CD14-positive monocyte (primary cell): ENCODE measurements around the gene PARVB. TPM values are rescaled to one million over a fixed set of nuclear protein-coding genes. Genes with fewer than 3 reads are reported as not detected.

Source experiments
- DNase-seq, 3 donors: peaks; one replicate each; pipeline ENCODE4 v3.0.0-alpha.2; 2011 to 2022
- H2AFZ ChIP-seq: 2 replicates; pipeline ENCODE4 v1.6.0; 2012; ENCODE audit warnings: mild to moderate bottlenecking, low read depth, low read length, inconsistent platforms; ENCODE audit not compliant: insufficient read depth, poor library complexity, severe bottlenecking
- H3K27ac ChIP-seq, 2 donors: 1 replicate in 1 of 2; 2 replicates in 1 of 2; pipeline ENCODE4 v1.5.1; 2012 to 2013; ENCODE audit warnings: low read length in 2 of 2, control low read depth in 1 of 2, inconsistent platforms in 1 of 2, low read depth in 1 of 2, mild to moderate bottlenecking in 1 of 2
- H3K27me3 ChIP-seq, 2 donors: one replicate each; pipeline versions ENCODE4 v1.6.0 to v1.6.1; 2011 to 2013; ENCODE audit warnings: low read length in 2 of 2; ENCODE audit not compliant: control insufficient read depth in 2 of 2, insufficient read depth in 2 of 2
- H3K36me3 ChIP-seq, 2 donors: replicated peaks in 1 of 2; 1 replicate in 1 of 2; 2 replicates in 1 of 2; pipeline versions ENCODE4 v1.5.1 to v1.6.1; 2012 to 2013; ENCODE audit warnings: low read length in 2 of 2, control low read depth in 1 of 2, inconsistent platforms in 1 of 2, mild to moderate bottlenecking in 1 of 2; ENCODE audit not compliant: insufficient read depth in 2 of 2, control insufficient read depth in 1 of 2
- H3K4me1 ChIP-seq, 2 donors: 1 replicate in 1 of 2; 2 replicates in 1 of 2; pipeline versions ENCODE4 v1.5.1 to v1.6.1; 2012 to 2013; ENCODE audit warnings: low read length in 2 of 2, control low read depth in 1 of 2, inconsistent platforms in 1 of 2, mild to moderate bottlenecking in 1 of 2, moderate library complexity in 1 of 2; ENCODE audit not compliant: insufficient read depth in 2 of 2, control insufficient read depth in 1 of 2
- H3K4me2 ChIP-seq: replicated peaks from 2 replicates; pipeline ENCODE3; 2012; ENCODE audit warnings: low read length, moderate library complexity, mild to moderate bottlenecking; ENCODE audit not compliant: poor library complexity, severe bottlenecking; ENCODE audit errors: extremely low read depth
- H3K4me3 ChIP-seq, 3 experiments: fragments of 200-600 bp in 1 of 3; sonication (generic) in 1 of 3; replicated peaks in 1 of 3; 1 replicate in 2 of 3; 2 replicates in 1 of 3; pipeline ENCODE4 v1.5.1; 2011 to 2013; ENCODE audit warnings: low read length in 3 of 3, mild to moderate bottlenecking in 3 of 3, control low read depth in 2 of 3, low read depth in 2 of 3, inconsistent platforms in 1 of 3, moderate library complexity in 1 of 3
- H3K79me2 ChIP-seq: 2 replicates; pipeline ENCODE4 v1.6.0; 2012; ENCODE audit warnings: mild to moderate bottlenecking, control low read depth, inconsistent platforms, low read length, moderate library complexity; ENCODE audit not compliant: insufficient read depth
- H3K9ac ChIP-seq: 2 replicates; pipeline ENCODE4 v1.6.0; 2017; ENCODE audit warnings: low read length, mild to moderate bottlenecking; ENCODE audit not compliant: insufficient read depth, poor library complexity, severe bottlenecking
- H3K9me3 ChIP-seq, 2 donors: replicated peaks in 1 of 2; 1 replicate in 1 of 2; 2 replicates in 1 of 2; pipeline versions ENCODE4 v1.5.1 to v1.6.1; 2012 to 2013; ENCODE audit warnings: low read length in 2 of 2, control low read depth in 1 of 2; ENCODE audit not compliant: control insufficient read depth in 1 of 2, insufficient read depth in 1 of 2
- H4K20me1 ChIP-seq: 2 replicates; pipeline ENCODE4 v1.6.0; 2012; ENCODE audit warnings: mild to moderate bottlenecking, low read length, control low read depth, moderate library complexity; ENCODE audit not compliant: insufficient read depth
- H3K27ac Mint-ChIP-seq, 7 donors: one replicate each; pipeline ENCODE4 v1.8.0; 2020; ENCODE audit warnings: mild to moderate bottlenecking in 7 of 7, mixed read lengths in 7 of 7, moderate library complexity in 6 of 7, inconsistent platforms in 2 of 7
- H3K27me3 Mint-ChIP-seq, 3 donors: one replicate each; pipeline ENCODE4 v1.8.0; 2021 to 2022; ENCODE audit warnings: low read depth in 3 of 3, mild to moderate bottlenecking in 3 of 3, mixed read lengths in 3 of 3, moderate library complexity in 3 of 3, inconsistent platforms in 1 of 3
- H3K36me3 Mint-ChIP-seq, 2 donors: one replicate each; pipeline ENCODE4 v1.8.0; 2020; ENCODE audit warnings: mixed read lengths in 2 of 2, inconsistent platforms in 1 of 2, mild to moderate bottlenecking in 1 of 2
- H3K4me1 Mint-ChIP-seq: one replicate; pipeline ENCODE4 v1.8.0; 2020; ENCODE audit warnings: mild to moderate bottlenecking, mixed read lengths
- H3K4me3 Mint-ChIP-seq, 2 donors: one replicate each; pipeline ENCODE4 v1.8.0; 2020; ENCODE audit warnings: mild to moderate bottlenecking in 2 of 2, mixed read lengths in 2 of 2, moderate library complexity in 1 of 2
- H3K9me3 Mint-ChIP-seq, 7 donors: one replicate each; pipeline ENCODE4 v1.8.0; 2020 to 2022; ENCODE audit warnings: mixed read lengths in 7 of 7, mild to moderate bottlenecking in 6 of 7, moderate library complexity in 6 of 7, inconsistent platforms in 2 of 7
- WGBS: methylation state at CpG from one replicate; pipeline ENCODE4 v1.1.5; 2013; ENCODE audit warnings: missing lambda C conversion rate; ENCODE audit not compliant: insufficient coverage; 5-methylcytosine and 5-hydroxymethylcytosine counted together
- intact Hi-C, 2 donors: fragments of 100-400 bp; cut with micrococcal nuclease; formaldehyde crosslinking; loops; one replicate each; pipeline versions ENCODE4 v1.15.0 to v1.15.1; 2023
- polyA plus RNA-seq, 3 donors: library from polyadenylated mRNA; depleted of rRNA in 1 of 3; unstranded in 2 of 3; stranded (reverse) in 1 of 3; fragments of 300-500 nt in 2 of 3; fragments of >200 nt in 1 of 3; fragmentation: Illumina TruSeq in 2 of 3; gene quantifications; 1 replicate in 2 of 3; 2 replicates in 1 of 3; pipeline ENCODE4 v1.2.3, GENCODE V29; 2012 to 2021
- TF ChIP-seq, protein P1 (sequence below): fragments of 200-600 bp; IDR thresholded peaks from one replicate; pipeline ENCODE4 v1.8.0; 2022; ENCODE audit warnings: antibody characterized with exemption, mild to moderate bottlenecking

The PARVB gene
- polyA plus RNA-seq, 3 donors = 13.4 to 38.5 (median 17.9) TPM

DNA sequence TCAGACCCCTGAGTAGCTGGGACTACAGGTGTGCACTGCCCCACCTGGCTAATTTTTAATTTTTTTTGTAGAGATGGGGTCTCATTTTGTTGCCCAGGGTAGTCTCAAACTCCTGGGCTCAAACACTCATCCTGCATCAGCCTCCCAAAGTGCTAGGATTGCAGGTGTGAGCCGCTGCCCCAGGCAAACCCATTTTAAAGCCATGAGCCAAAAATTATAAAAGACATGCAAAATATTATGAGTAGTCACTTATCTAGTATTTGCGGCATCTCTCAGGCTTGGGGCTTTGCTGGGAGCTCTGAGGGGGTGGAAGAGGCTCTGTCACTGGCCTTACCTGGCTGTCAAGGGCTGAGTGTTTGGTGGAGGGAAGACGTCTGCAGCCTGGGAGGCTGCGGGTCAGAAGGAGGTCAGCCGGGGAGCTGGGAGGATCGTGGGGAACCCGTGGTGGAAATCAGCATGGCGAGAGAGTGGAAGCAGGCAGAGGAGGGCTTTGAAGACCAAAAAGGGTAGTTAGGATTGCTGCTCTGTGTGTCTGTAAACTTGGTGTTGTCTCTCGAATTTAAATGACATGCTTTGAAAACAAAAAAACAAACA lies 87.6 kb downstream of the PARVB start:
- Mint-ChIP-seq H3K4me1 (peaks cover 4% of the 10 kb centered on the region), H3K9me3 (no peaks in the 10 kb centered on the region), H3K4me3 (no peak overlapping the region), H3K36me3 (peaks cover 25 to 34% of the 10 kb centered on the region in 2 donors), H3K27ac (peak overlapping the region in 1 of 7 donors; percentile 70), H3K27me3 (peaks cover 0 to 1% (median 0%) of the 10 kb centered on the region in 3 donors)
- Histone ChIP-seq H3K4me1 (peaks cover 0 to 1% of the 10 kb centered on the region in 2 donors), H4K20me1 (no peaks in the 10 kb centered on the region), H3K4me2 (no peak overlapping the region), H3K36me3 (peaks cover 2 to 3% of the 10 kb centered on the region in 2 donors), H3K4me3 (no peak overlapping the region), H3K79me2 (no peaks in the 10 kb centered on the region), H3K27ac (no peak overlapping the region), H2AFZ (no peak overlapping the region), H3K9ac (no peak overlapping the region), H3K27me3 (no peaks in the 10 kb centered on the region), H3K9me3 (no peaks in the 10 kb centered on the region)
- intact Hi-C loops = no loop called here
- DNase-seq = no peak
- 90% methylated on average over 7 of the region's 9 CpGs for WGBS
- TF ChIP-seq, protein P1, sequence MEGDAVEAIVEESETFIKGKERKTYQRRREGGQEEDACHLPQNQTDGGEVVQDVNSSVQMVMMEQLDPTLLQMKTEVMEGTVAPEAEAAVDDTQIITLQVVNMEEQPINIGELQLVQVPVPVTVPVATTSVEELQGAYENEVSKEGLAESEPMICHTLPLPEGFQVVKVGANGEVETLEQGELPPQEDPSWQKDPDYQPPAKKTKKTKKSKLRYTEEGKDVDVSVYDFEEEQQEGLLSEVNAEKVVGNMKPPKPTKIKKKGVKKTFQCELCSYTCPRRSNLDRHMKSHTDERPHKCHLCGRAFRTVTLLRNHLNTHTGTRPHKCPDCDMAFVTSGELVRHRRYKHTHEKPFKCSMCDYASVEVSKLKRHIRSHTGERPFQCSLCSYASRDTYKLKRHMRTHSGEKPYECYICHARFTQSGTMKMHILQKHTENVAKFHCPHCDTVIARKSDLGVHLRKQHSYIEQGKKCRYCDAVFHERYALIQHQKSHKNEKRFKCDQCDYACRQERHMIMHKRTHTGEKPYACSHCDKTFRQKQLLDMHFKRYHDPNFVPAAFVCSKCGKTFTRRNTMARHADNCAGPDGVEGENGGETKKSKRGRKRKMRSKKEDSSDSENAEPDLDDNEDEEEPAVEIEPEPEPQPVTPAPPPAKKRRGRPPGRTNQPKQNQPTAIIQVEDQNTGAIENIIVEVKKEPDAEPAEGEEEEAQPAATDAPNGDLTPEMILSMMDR = no peak

DNA sequence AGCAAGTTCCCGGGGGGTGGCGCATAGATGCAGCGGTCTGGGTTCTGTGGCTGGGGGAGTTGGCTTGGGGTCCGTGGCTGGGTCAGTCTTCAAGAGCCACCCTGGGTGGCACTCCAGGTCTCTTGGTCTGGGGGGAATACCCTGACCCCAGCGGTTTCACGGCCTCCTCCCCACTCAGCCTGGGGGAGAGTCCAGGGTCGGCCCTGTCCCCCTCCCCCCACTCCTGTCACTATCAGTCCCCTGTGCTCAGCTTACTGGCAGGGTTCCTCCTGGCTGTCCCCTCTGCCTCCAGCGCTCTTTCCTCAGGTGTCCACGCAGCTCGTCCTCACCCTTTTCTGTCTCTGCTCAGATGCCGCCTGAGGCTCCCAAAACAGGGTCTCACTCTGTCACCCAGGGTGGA lies 88.1 kb downstream of the PARVB start:
- TF ChIP-seq, protein P1 = no peak
- Mint-ChIP-seq H3K36me3 (peaks cover 25 to 34% of the 10 kb centered on the region in 2 donors), H3K9me3 (no peaks in the 10 kb centered on the region), H3K27me3 (peaks cover 0 to 1% (median 0%) of the 10 kb centered on the region in 3 donors), H3K27ac (no peak overlapping the region), H3K4me1 (peaks cover 6% of the 10 kb centered on the region), H3K4me3 (no peak overlapping the region)
- no peak overlapping the region for H3K4me3 ChIP-seq
- no peaks in the 10 kb centered on the region for H3K79me2 ChIP-seq
- H3K36me3 ChIP-seq = peaks cover 0 to 3% of the 10 kb centered on the region in 2 donors
- H2AFZ ChIP-seq = no peak overlapping the region
- WGBS = 93% methylated on average over 4 of the region's 11 CpGs
- no peak overlapping the region for H3K9ac ChIP-seq
- H3K4me1 ChIP-seq = peaks cover 0 to 4% of the 10 kb centered on the region in 2 donors
- intact Hi-C loops = no loop called here
- no peaks in the 10 kb centered on the region for H4K20me1 ChIP-seq
- H3K27ac ChIP-seq = no peak overlapping the region
- H3K27me3 ChIP-seq = no peaks in the 10 kb centered on the region
- no peak overlapping the region for H3K4me2 ChIP-seq
- no peaks in the 10 kb centered on the region for H3K9me3 ChIP-seq
- no peak for DNase-seq
